Endothelial cell of umbilical vein (primary cell): ENCODE results near the gene EPB41L1. TPM values are rescaled to one million over a fixed set of nuclear protein-coding genes. Genes with fewer than 3 reads are reported as not detected.

Source experiments
- BruUV-seq: library from RNA; stranded (reverse); fragments of 400-500 nt; replicated peaks from 2 replicates; lab custom pipeline; 2021; lab: Mats Ljungman, UMichigan
- CTCF ChIA-PET: fragments of 300-600, 350-600 bp; sonication (Branson Sonifier 250); formaldehyde crosslinking; loops from one replicate; lab custom pipeline; 2021; ENCODE audit warnings: antibody characterized with exemption, inconsistent platforms; lab: Charles Lee
- POLR2A ChIA-PET: fragments of 300-600, 350-600 bp; sonication (Branson Sonifier 250); formaldehyde crosslinking; loops from one replicate; lab custom pipeline; 2021; ENCODE audit warnings: antibody characterized with exemption, inconsistent platforms; lab: Charles Lee
- DNase-seq: peaks from one replicate; pipeline ENCODE4 v3.0.0-alpha.2; 2011; ENCODE audit warnings: low read depth, low spot score
- FAIRE-seq: peaks from 2 replicates; lab custom pipeline; 2011; peaks lifted over from hg19 to GRCh38; lab: Jason Lieb, UNC
- H2AFZ ChIP-seq: 2 replicates; pipeline ENCODE4 v1.6.0; 2012; ENCODE audit warnings: low read depth, low read length, control low read depth, inconsistent platforms
- H3K27ac ChIP-seq: 2 replicates; pipeline ENCODE4 v1.5.1; 2011; ENCODE audit warnings: low read depth, mild to moderate bottlenecking, control low read depth, low read length, moderate library complexity; ENCODE audit not compliant: insufficient read depth
- H3K27me3 ChIP-seq, 2 experiments: 2 replicates each; pipeline versions ENCODE4 v1.6.0 to v1.6.1; 2011; ENCODE audit warnings: low read length in 2 of 2, mixed read lengths in 1 of 2; ENCODE audit not compliant: control insufficient read depth in 2 of 2, insufficient read depth in 2 of 2
- H3K36me3 ChIP-seq, 2 experiments: 2 replicates in 1 of 2; 3 replicates in 1 of 2; pipeline ENCODE4 v1.5.1; 2011; ENCODE audit warnings: low read length in 2 of 2, mild to moderate bottlenecking in 1 of 2, moderate library complexity in 1 of 2; ENCODE audit not compliant: control insufficient read depth in 2 of 2, insufficient read depth in 2 of 2; ENCODE audit errors: extremely low read depth in 1 of 2
- H3K4me1 ChIP-seq: 3 replicates; pipeline ENCODE4 v1.5.1; 2011; ENCODE audit warnings: mild to moderate bottlenecking, low read length; ENCODE audit not compliant: control insufficient read depth, insufficient read depth; ENCODE audit errors: extremely low read depth
- H3K4me2 ChIP-seq: 2 replicates; pipeline ENCODE4 v1.6.1; 2011; ENCODE audit warnings: low read length, control low read depth, mixed read lengths; ENCODE audit not compliant: insufficient read depth
- H3K4me3 ChIP-seq, 3 experiments: fragments of 200-600 bp in 1 of 3; sonication (generic), shearing (Covaris generic) in 1 of 3; replicated peaks in 1 of 3; 2 replicates each; pipeline ENCODE4 v1.5.1; 2011 to 2016; ENCODE audit warnings: control low read depth in 3 of 3, low read length in 3 of 3, mild to moderate bottlenecking in 2 of 3, inconsistent platforms in 1 of 3, low read depth in 1 of 3, moderate library complexity in 1 of 3; ENCODE audit not compliant: insufficient read depth in 1 of 3
- H3K79me2 ChIP-seq: 2 replicates; pipeline ENCODE4 v1.6.0; 2012; ENCODE audit warnings: low read length, inconsistent platforms; ENCODE audit not compliant: control insufficient read depth, insufficient read depth
- H3K9ac ChIP-seq: replicated peaks from 2 replicates; pipeline ENCODE3; 2011; ENCODE audit warnings: low read length, control low read depth; ENCODE audit not compliant: insufficient read depth; ENCODE audit errors: extremely low read depth
- H3K9me1 ChIP-seq: replicated peaks from 3 replicates; pipeline ENCODE4 v1.6.0; 2011; ENCODE audit warnings: mild to moderate bottlenecking, low read length; ENCODE audit not compliant: control insufficient read depth, insufficient read depth; ENCODE audit errors: extremely low read depth
- H3K9me3 ChIP-seq: replicated peaks from 2 replicates; pipeline ENCODE4 v1.5.1; 2012; ENCODE audit warnings: low read length, inconsistent platforms; ENCODE audit not compliant: control insufficient read depth, insufficient read depth
- H4K20me1 ChIP-seq: replicated peaks from 2 replicates; pipeline ENCODE3; 2011; ENCODE audit warnings: mild to moderate bottlenecking, low read length; ENCODE audit not compliant: control insufficient read depth, insufficient read depth; ENCODE audit errors: extremely low read depth
- EZH2 ChIP-seq: IDR thresholded peaks from 2 replicates; pipeline ENCODE4 v1.6.1; 2012; ENCODE audit warnings: borderline replicate concordance, low read depth, mild to moderate bottlenecking, moderate library complexity, low read length, inconsistent platforms; ENCODE audit not compliant: severe bottlenecking
- FOS ChIP-seq: IDR thresholded peaks from 2 replicates; pipeline ENCODE4 v1.6.1; 2011; ENCODE audit warnings: mild to moderate bottlenecking, low read length, moderate library complexity, borderline replicate concordance; ENCODE audit not compliant: insufficient read depth
- GATA2 ChIP-seq: IDR thresholded peaks from 2 replicates; pipeline ENCODE4 v1.7.0; 2011; ENCODE audit warnings: low read depth, mild to moderate bottlenecking, moderate library complexity, mixed read lengths, low read length; ENCODE audit not compliant: insufficient read length, insufficient read depth
- JUN ChIP-seq: IDR thresholded peaks from 2 replicates; pipeline ENCODE4 v1.6.1; 2011; ENCODE audit warnings: borderline replicate concordance, low read depth; ENCODE audit not compliant: insufficient read length, insufficient read depth
- MAX ChIP-seq: IDR thresholded peaks from 2 replicates; pipeline ENCODE4 v1.6.1; 2011; ENCODE audit not compliant: insufficient read depth, insufficient read length
- MYC ChIP-seq: IDR thresholded peaks from one replicate; pipeline ENCODE4 v1.6.1; 2011; ENCODE audit warnings: mild to moderate bottlenecking, low read depth, low read length
- POLR2A ChIP-seq: IDR thresholded peaks from 2 replicates; pipeline ENCODE4 v1.6.1; 2012; ENCODE audit warnings: low read depth, mild to moderate bottlenecking, control low read depth, low read length
- POLR2AphosphoS5 ChIP-seq: IDR thresholded peaks from 2 replicates; pipeline ENCODE4 v1.6.1; 2012; ENCODE audit warnings: low read depth, mild to moderate bottlenecking, control low read depth, low read length, moderate library complexity; ENCODE audit not compliant: insufficient read depth
- dilution Hi-C: fragments of 300-500 bp; cut with MboI; formaldehyde crosslinking; loops from one replicate; pipeline ENCODE4 v1.15.0; 2019; ENCODE audit warnings: low sequenced_read_pairs; ENCODE audit not compliant: extremely low pct_ligation_motif_present
- intact Hi-C: fragments of 100-400 bp; cut with micrococcal nuclease; formaldehyde crosslinking; loops from one replicate; pipeline ENCODE4 v1.10.0; 2022
- polyA plus RNA-seq, 4 experiments: library from polyadenylated mRNA; depleted of rRNA in 3 of 4; stranded (reverse) in 3 of 4; unstranded in 1 of 4; fragments of >200 nt; gene quantifications; 2 replicates each; pipeline versions ENCODE4 v1.2.1 to v1.2.3, GENCODE V29; 2011 to 2012; ENCODE audit warnings: missing spikeins in 1 of 4
- total RNA-seq: library from RNA; stranded (reverse); gene quantifications from 2 replicates; pipeline ENCODE4 v1.2.3, GENCODE V29; 2021
- TF ChIP-seq, protein P1 (sequence below), 2 donors: IDR thresholded peaks; 1 replicate in 1 of 2; 2 replicates in 1 of 2; pipeline ENCODE4 v1.5.1; 2011; ENCODE audit warnings: low read length in 2 of 2, mild to moderate bottlenecking in 2 of 2, moderate library complexity in 2 of 2, control low read depth in 1 of 2, inconsistent platforms in 1 of 2, low read depth in 1 of 2; ENCODE audit not compliant: insufficient read depth in 1 of 2; ENCODE audit errors: extremely low read depth in 1 of 2

EPB41L1 gene
- total and polyA plus RNA-seq, 2 donors (not counting 3 experiments of a cell fraction or from before 2014, with no cell fraction given) = 6.1 to 12.2 TPM

DNA sequence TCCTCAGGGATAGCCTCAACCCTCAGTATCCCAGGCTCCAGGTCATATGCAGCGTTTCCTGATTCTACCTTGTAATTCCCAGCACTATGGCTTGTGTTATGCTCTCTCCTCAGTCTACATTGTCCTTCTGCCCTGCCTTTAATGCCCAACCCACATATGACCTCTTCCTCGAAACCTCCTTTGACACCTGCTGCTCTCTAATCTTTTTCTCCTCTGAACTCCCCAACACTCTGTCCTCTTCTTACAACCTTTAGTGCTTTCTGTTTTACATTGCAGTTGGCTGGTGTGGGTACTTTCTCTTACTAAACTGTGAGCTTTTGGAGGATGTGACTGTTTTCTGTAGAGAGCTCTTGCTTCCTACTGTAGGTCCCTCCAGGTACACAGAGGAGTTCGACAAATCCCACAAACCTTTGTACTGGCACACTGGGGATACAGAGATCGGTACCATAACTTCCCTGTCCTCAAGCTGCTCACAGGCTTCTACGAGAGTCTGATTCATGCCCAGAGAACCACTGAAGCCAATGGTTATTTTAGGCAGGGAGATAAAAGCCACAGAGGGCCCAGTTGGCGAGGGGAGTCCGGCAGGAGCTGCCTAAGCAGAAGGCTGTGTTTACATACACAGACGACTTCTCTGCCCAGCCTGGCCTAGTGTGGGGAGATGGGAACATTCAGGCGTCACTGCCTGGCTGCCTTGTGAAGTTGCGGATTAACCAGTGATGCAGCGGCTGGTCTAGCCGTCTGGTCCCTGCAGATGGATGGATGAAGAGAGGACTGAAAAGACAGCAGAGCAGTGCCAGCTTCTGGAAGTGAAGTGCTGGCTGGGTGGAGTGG is 8.4 kb upstream of the EPB41L1 start:
- intact Hi-C loops (no loop called here), dilution Hi-C loops (no loop called here)
- peaks cover 9% of the 10 kb centered on the region for H3K4me1 ChIP-seq
- H2AFZ ChIP-seq = no peak overlapping the region
- H3K4me2 ChIP-seq = no peak overlapping the region
- ChIA-PET CTCF (interaction anchor here (1.3 to 24.9 kb wide), 5 partner anchors 8 to 153 kb away, joined by 3 to 1267 read pairs (median 12); no protein-coding TSS in a partner anchor), POLR2A (no interaction called here)
- H3K27ac ChIP-seq = no peak overlapping the region
- H4K20me1 ChIP-seq = no peaks in the 10 kb centered on the region
- H3K27me3 ChIP-seq = no peaks in the 10 kb centered on the region
- H3K9me1 ChIP-seq = no peaks in the 10 kb centered on the region
- DNase-seq = no peak
- no peak overlapping the region for H3K9ac ChIP-seq
- no peaks in the 10 kb centered on the region for H3K36me3 ChIP-seq
- no peaks in the 10 kb centered on the region for H3K79me2 ChIP-seq
- no peak for FAIRE-seq
- TF ChIP-seq FOS = no peak
- TF ChIP-seq POLR2AphosphoS5 = no peak
- TF ChIP-seq JUN = no peak
- TF ChIP-seq POLR2A = no peak
- TF ChIP-seq, protein P1, sequence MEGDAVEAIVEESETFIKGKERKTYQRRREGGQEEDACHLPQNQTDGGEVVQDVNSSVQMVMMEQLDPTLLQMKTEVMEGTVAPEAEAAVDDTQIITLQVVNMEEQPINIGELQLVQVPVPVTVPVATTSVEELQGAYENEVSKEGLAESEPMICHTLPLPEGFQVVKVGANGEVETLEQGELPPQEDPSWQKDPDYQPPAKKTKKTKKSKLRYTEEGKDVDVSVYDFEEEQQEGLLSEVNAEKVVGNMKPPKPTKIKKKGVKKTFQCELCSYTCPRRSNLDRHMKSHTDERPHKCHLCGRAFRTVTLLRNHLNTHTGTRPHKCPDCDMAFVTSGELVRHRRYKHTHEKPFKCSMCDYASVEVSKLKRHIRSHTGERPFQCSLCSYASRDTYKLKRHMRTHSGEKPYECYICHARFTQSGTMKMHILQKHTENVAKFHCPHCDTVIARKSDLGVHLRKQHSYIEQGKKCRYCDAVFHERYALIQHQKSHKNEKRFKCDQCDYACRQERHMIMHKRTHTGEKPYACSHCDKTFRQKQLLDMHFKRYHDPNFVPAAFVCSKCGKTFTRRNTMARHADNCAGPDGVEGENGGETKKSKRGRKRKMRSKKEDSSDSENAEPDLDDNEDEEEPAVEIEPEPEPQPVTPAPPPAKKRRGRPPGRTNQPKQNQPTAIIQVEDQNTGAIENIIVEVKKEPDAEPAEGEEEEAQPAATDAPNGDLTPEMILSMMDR (IDR thresholded peaks at IDR 0.05; ENCODE audit: extremely low read depth in 1 of 2, insufficient read depth in 1 of 2, low read depth in 1 of 2, low read length in 2 of 2) = no peak
- TF ChIP-seq EZH2 = no peak
- no peak for TF ChIP-seq MAX
- no peak for TF ChIP-seq GATA2
- no peak for TF ChIP-seq MYC
- BruUV-seq = no TSS peak
- H3K9me3 ChIP-seq = no peaks in the 10 kb centered on the region
- no peak overlapping the region for H3K4me3 ChIP-seq
